MM.1S (cell line): ENCODE results near the gene FNIP2.

ENCODE experiments used
- DNase-seq: peaks from one replicate; pipeline ENCODE4 v3.0.0-alpha.2; 2015
- H2AFZ ChIP-seq: fragments of 300-600 bp; sonication (generic); 2 replicates; pipeline ENCODE4 v1.6.0; 2016; ENCODE audit warnings: antibody characterized with exemption, low read length
- H3F3A ChIP-seq: fragments of 300-600 bp; sonication (generic); 2 replicates; pipeline ENCODE4 v1.6.1; 2016; ENCODE audit warnings: mild to moderate bottlenecking, antibody characterized with exemption, low read length, moderate library complexity, mixed read lengths; ENCODE audit not compliant: insufficient read depth
- H3K27ac ChIP-seq: fragments of 300-600 bp; sonication (generic); 2 replicates; pipeline ENCODE4 v1.5.1; 2016; ENCODE audit warnings: mild to moderate bottlenecking, low read length
- H3K27me3 ChIP-seq: fragments of 300-600 bp; sonication (generic); replicated peaks from 2 replicates; pipeline ENCODE4 v1.6.0; 2016; ENCODE audit warnings: low read length; ENCODE audit not compliant: insufficient read depth
- H3K36me3 ChIP-seq: fragments of 300-600 bp; sonication (generic); replicated peaks from 2 replicates; pipeline ENCODE4 v1.6.1; 2016; ENCODE audit warnings: mild to moderate bottlenecking, low read length, mixed read lengths; ENCODE audit not compliant: insufficient read depth
- H3K4me1 ChIP-seq: fragments of 300-600 bp; sonication (generic); 2 replicates; pipeline ENCODE4 v1.6.1; 2016; ENCODE audit warnings: low read length, mixed read lengths
- H3K4me2 ChIP-seq: fragments of 300-600 bp; sonication (generic); 2 replicates; pipeline ENCODE4 v1.6.0; 2016; ENCODE audit warnings: low read depth, low read length
- H3K4me3 ChIP-seq: fragments of 300-600 bp; sonication (generic); 2 replicates; pipeline ENCODE4 v1.5.1; 2016; ENCODE audit warnings: low read length, mixed read lengths
- H3K79me2 ChIP-seq: fragments of 300-600 bp; sonication (generic); 2 replicates; pipeline ENCODE4 v1.6.1; 2016; ENCODE audit warnings: mixed run types, low read length, mixed read lengths
- H3K9ac ChIP-seq: fragments of 300-600 bp; sonication (generic); 2 replicates; pipeline ENCODE4 v1.6.1; 2016; ENCODE audit warnings: low read length, mixed read lengths
- H3K9me2 ChIP-seq: fragments of 300-600 bp; sonication (generic); replicated peaks from 2 replicates; pipeline ENCODE4 v1.6.1; 2016; ENCODE audit warnings: mild to moderate bottlenecking, low read length, mixed read lengths; ENCODE audit not compliant: insufficient read depth
- H3K9me3 ChIP-seq: fragments of 300-600 bp; sonication (generic); replicated peaks from 2 replicates; pipeline ENCODE4 v1.6.1; 2016; ENCODE audit warnings: mild to moderate bottlenecking, low read length, mixed read lengths; ENCODE audit not compliant: insufficient read depth
- H4K20me1 ChIP-seq: fragments of 300-600 bp; sonication (generic); 2 replicates; pipeline ENCODE4 v1.6.1; 2016; ENCODE audit warnings: mild to moderate bottlenecking, low read length, moderate library complexity, mixed read lengths; ENCODE audit not compliant: insufficient read depth
- CTCF ChIP-seq: fragments of 300-600 bp; sonication (generic); IDR thresholded peaks from 2 replicates; pipeline ENCODE4 v1.5.1; 2016; ENCODE audit warnings: antibody characterized with exemption, low read length, mixed read lengths
- EZH2 ChIP-seq: fragments of 300-600 bp; sonication (generic); optimal IDR thresholded peaks from 2 replicates; pipeline ENCODE3; 2017; ENCODE audit warnings: low read depth, mild to moderate bottlenecking, antibody characterized with exemption, low read length, mixed read lengths
- EZH2phosphoT487 ChIP-seq: fragments of 300-600 bp; sonication (generic); IDR thresholded peaks from 2 replicates; pipeline ENCODE4 v1.6.1; 2018; ENCODE audit warnings: antibody characterized with exemption, low read length

The FNIP2 gene

DNA sequence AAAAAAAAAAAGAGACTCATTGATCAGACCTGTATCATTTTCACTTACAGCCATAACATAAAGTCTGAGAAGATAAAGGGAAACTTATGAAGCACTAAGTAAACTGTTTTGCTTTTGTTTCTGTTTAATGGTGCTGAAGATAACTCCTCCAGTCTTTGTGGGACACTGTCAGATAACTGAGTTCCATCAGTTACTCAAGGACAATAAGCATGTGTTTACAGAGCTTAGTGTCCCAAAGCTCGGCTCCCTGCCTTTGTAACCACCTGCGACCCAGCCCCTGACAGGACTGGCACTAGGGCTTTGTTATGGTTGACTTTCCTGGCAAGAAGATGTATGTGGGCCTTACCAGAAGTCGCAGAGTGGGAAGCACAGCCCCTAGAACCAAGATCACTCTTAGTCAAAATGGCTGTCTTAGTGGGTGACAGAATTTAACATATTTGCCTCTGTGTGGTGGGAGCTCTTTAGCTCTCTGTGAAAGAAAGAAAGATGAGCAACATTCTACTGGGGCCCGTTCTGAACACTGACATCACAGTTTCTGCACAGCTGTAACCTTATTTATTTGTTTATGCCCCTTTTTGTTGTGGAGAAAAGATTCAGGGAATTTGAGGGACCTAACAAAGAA, 68.1 kb downstream of the FNIP2 start:
- Histone ChIP-seq H3F3A (0 out of 2 replicates have a peak, but pooled peaks cover 2% of the 10 kb centered on the region), H3K4me2 (no peak overlapping the region), H3K9ac (no peak overlapping the region), H4K20me1 (no peaks in the 10 kb centered on the region), H2AFZ (no peak overlapping the region), H3K27ac (no peak overlapping the region), H3K79me2 (no peaks in the 10 kb centered on the region), H3K4me3 (no peak overlapping the region), H3K27me3 (no peaks in the 10 kb centered on the region), H3K9me3 (no peaks in the 10 kb centered on the region), H3K9me2 (no peaks in the 10 kb centered on the region), H3K4me1 (peaks cover 17% of the 10 kb centered on the region), H3K36me3 (no peaks in the 10 kb centered on the region)
- no peak for DNase-seq
- TF ChIP-seq EZH2 (no peak), EZH2phosphoT487 (no peak), CTCF (no peak)

DNA sequence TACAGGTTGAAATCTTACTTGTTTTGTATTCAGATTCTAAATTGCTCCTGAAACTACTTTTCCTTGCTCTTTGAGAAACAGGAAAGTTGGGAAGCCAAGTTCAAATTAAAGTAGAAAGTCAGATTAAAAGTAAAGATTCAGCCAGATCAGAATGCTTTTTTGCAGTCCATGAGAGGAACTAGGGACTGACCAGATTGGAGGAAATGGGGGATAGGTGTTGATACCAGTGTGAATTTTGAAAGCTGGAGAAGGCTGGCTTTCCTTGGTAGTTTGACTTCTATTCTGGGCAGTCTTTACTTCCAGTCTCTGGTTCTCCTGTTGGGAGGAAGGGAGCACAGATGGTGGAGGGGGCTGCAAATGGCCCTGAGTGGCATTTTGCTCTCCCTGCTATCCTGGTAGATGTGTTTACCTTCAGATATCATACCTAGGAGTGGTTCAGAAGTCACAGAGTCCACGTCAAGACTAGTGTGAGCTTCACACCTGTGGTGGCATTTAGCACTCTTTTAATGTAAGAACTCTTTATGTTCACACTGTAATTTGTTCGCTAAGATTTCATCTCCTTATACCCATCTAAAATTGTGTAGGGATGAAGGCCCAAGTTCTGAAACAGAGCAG, 68.8 kb downstream of the FNIP2 start:
- H3K9ac ChIP-seq, result no peak overlapping the region
- H3F3A ChIP-seq, result 0 out of 2 replicates have a peak, but pooled peaks cover 2% of the 10 kb centered on the region
- H3K36me3 ChIP-seq, result no peaks in the 10 kb centered on the region
- no peak overlapping the region for H3K4me2 ChIP-seq
- DNase-seq, result no peak
- no peaks in the 10 kb centered on the region for H3K9me3 ChIP-seq
- H3K27me3 ChIP-seq, result no peaks in the 10 kb centered on the region
- H4K20me1 ChIP-seq, result no peaks in the 10 kb centered on the region
- H3K79me2 ChIP-seq, result no peaks in the 10 kb centered on the region
- H3K4me1 ChIP-seq, result peaks cover 17% of the 10 kb centered on the region
- no peak overlapping the region for H3K27ac ChIP-seq
- H3K4me3 ChIP-seq, result no peak overlapping the region
- H2AFZ ChIP-seq, result no peak overlapping the region
- H3K9me2 ChIP-seq, result no peaks in the 10 kb centered on the region
- TF ChIP-seq CTCF (no peak), EZH2phosphoT487 (no peak), EZH2 (no peak)

- H3K27me3 ChIP-seq, result no peaks in the 10 kb centered on the region
- no peaks in the 10 kb centered on the region for H3K9me3 ChIP-seq
- no peaks in the 10 kb centered on the region for H3K9me2 ChIP-seq
- peaks cover 12% of the 10 kb centered on the region for H3K4me1 ChIP-seq
- H3K79me2 ChIP-seq, result no peaks in the 10 kb centered on the region
- no peaks in the 10 kb centered on the region for H3K36me3 ChIP-seq
- no peak for DNase-seq
- no peak overlapping the region for H3K9ac ChIP-seq
- H3K4me2 ChIP-seq, result no peak overlapping the region
- H2AFZ ChIP-seq, result no peak overlapping the region
- no peak overlapping the region for H3K4me3 ChIP-seq
- TF ChIP-seq EZH2 (no peak), EZH2phosphoT487 (no peak), CTCF (no peak)
- no peaks in the 10 kb centered on the region for H4K20me1 ChIP-seq
- H3F3A ChIP-seq, result 0 out of 2 replicates have a peak, but pooled peaks cover 2% of the 10 kb centered on the region
- no peak overlapping the region for H3K27ac ChIP-seq
Measured at GRCh38 chr4:158840131-158840530, 71.3 kb downstream of the FNIP2 start.
